Medulla oblongata (tissue), 1 donor: ENCODE data around the gene SMC1B.
"Not testable (repeated sequence)": the region's sequence is repeated elsewhere in the genome, so short reads cannot be mapped to it uniquely, and the experiment has no call there.

Experiments
- DNase-seq: peaks from one replicate; pipeline ENCODE4 v3.0.0-alpha.2; 2015; ENCODE audit errors: extremely low spot score

Gene SMC1B

GRCh38 chr22:45302751-45303150 is 110.6 kb downstream of the SMC1B start:
- DNase-seq, result no peak

- DNase-seq, result no peak
These were observed 114.4 kb downstream of the SMC1B start for GRCh38 chr22:45298934-45299505.

DNA sequence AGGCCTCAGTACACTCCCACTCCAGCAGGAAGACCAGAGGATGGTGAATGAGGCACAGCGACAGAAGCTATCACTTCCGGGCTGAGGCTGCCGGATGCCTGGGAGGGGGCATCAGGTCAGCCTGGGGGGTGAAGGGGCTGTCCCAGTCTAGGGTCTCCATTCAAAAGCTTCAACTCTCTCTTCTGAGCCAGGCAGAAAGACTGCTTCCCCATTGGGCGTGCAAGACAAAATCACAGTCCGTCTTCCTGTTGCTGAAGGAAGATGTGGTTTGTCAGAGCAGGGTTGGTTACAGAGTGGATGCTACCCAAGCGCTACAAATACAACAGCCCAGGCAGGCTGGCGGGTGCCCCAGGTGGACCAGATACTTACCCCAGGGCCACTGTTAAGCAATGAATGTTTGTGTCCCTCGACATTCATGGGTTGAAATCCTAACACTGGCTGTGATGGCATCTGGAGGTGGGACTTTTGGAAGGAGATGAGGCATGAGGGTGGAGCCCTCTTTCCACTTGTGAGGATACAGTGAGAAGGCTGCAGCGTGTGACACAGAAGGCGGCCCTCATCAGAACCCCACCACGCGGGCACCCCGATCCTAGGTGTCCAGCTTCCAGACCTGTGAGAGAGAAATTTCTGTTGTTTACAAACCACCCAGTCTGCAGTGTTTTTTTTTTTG is 116.6 kb downstream of the SMC1B start:
- DNase-seq, result peak; percentile 49

- no peak for DNase-seq
These were observed 117.9 kb downstream of the SMC1B start for GRCh38 chr22:45295492-45295891.

GRCh38 chr22:45295004-45295403 is 118.4 kb downstream of the SMC1B start:
- DNase-seq, result not testable (repeated sequence)
